ENCODE data around the gene TRIM17.

The TRIM17 gene

DNA sequence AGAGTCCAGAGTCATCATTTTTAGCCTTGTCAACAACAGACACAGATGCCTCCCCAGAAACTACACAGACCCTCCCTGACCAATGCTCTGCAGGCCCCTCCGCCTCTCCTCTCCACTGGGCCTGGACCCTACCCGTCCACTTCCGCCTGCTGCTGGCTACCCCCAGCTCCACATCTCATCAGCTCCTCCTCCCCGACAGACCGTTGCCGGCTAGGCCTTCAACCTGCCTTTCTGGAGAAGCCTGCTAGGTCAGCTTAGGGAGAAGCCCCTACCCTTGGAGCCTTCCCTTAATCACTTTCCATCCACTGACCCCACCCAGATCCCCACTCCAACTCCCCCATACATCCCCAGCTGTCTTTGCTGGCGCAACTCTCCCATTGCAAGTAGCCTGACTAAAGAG lies 1.4 kb downstream of the TRIM17 start:
- DNase-seq, result no peak

- DNase-seq, result no peak
Observed at GRCh38 chr1:228414511-228415211, 2.0 kb downstream of the TRIM17 start.

DNA sequence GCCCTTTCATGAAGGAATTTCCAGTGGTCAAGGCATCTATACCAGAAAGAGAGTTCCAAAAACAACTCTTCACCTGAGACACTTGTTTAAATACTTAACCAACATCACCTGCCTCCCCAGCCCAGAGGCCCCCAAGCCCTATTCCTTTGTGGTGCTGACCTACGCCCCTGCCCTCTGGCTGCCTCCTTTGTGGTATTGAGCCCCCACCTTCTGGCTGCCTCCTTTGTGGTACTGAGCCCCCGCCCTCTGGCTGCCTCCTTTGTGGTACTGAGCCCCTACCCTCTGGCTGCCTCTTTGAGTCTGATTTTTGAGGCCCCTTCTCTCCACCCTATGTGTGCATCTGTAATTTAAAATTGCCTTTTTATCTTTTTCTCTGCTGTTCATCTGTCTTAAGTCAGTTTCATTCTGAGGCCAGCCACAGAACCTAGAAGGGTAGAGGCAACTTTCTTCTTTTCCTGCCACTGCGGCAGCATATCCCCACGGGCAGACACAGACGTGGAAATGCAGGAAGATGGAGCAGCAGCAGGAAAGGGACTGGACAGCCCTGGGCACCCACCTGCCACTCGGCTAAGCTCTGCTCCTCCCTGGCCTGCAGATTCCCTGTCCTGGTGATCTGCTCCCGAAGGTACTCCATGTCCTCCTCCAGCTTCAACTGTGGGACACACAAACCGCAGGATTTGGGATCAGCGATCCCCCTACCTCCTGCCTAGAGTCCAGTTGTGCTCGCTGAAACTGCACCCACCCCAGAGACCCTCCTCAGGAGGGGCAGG lies 3.2 kb downstream of the TRIM17 start:
- DNase-seq, result no peak

- no peak for DNase-seq
Observed at GRCh38 chr1:228411548-228412430, 4.9 kb downstream of the TRIM17 start.

- no peak for DNase-seq
Observed at GRCh38 chr1:228411121-228411520, 5.5 kb downstream of the TRIM17 start.

DNA sequence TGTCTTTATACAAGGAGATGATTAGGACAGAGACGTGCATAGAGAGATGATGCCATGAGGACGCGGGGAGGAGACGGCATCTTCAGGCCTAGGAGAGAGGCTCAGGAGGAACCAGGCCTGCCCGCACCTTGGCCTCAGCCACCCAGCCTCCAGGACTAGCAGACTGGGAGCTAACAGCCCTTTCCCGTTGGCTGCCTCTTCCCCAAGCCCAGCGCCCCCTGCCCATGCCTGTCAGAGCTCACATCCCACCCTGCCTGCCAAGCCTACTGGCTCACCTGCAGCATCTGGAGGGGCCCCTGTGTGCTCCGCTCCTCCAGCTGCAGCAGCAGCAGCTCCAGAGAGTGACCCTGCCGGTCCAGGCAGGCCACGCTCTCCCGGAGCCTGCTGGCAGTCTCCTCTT lies 6.0 kb downstream of the TRIM17 start:
- DNase-seq, result no peak

GRCh38 chr1:228410015-228410414 lies 6.6 kb downstream of the TRIM17 start:
- DNase-seq, result no peak

DNA sequence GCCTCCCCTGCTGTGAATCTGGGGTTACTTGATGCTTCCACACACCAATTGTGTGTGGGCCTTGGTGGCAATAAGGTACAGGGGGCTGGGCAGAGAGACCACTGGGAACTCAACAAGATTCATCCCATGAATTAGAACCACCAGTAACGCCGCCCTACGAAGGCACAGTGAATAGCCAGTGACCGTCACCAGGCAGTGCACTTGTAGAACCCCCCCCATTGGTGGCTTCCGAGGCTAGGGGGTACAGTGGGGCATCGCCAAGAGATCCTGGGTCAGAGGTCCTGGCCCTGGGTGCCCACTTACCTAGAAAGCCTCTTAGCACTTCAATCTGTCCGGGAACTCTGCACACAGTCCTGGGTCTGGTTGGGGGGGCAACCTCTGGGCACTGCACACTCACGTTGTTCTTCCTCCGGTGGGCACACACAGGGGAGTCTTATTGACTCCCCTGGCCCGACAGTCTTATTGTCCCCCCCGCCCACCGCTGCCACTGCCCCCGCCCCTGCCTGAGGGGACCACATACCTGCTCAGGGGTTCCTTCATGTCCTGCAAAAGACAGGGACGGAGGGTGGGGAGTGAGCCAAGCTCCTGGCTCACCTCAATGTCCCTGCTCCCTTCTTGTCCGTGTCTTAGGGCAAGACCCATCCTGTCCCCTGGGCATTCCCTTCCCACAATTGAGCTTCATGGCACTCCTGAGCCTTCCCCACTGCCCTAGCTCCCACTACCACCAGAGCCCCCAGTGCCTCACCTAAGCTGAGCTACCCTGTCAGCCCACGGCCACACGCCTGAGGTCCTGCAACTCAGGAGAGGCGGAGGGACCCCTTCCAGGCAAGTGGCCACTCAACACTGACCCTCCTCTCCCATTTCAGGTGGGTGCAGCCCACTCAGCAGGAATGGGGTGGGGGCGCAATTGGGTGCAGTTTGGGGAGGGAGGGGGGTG lies 7.5 kb downstream of the TRIM17 start:
- DNase-seq, result no peak

DNA sequence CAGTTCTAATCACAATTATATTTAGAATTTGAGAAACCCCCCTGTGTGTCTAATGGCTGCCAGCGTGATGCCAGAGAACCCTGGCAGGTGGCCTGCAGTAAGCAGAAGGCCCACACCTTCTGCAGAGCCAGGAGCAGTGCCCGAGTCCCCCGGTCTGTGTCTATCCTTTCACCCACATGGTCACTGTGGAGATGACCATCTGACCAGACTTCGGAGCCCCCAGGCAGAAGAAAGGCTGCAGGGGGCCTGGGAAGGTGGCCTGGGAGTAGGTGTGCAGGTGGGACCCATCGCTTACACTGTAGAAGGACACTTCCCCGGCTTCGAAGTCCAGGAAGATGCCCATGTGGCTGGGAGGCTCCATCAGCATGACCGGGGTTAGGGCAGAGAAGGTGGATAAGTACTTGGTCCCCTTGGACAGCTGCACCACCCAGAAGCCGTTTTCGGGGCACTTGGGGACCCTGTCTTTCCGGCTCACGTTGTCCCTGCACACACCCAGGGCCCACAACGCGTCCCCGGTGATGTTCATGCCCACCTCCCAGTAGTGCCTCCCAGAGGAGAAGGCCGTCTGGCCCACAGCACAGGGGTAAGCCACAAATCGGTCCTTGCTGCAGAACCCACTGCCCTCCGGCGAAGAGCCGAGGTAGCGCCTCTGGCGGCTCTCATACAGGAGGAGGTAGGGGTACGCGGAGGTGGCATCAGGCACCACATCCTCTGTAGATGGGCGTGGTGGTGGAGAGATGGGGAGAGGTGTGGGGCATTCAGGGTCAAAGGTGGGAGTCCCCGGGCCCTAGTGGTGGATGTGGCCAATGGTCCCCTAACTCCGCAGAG lies 8.4 kb downstream of the TRIM17 start:
- no peak for DNase-seq

DNA sequence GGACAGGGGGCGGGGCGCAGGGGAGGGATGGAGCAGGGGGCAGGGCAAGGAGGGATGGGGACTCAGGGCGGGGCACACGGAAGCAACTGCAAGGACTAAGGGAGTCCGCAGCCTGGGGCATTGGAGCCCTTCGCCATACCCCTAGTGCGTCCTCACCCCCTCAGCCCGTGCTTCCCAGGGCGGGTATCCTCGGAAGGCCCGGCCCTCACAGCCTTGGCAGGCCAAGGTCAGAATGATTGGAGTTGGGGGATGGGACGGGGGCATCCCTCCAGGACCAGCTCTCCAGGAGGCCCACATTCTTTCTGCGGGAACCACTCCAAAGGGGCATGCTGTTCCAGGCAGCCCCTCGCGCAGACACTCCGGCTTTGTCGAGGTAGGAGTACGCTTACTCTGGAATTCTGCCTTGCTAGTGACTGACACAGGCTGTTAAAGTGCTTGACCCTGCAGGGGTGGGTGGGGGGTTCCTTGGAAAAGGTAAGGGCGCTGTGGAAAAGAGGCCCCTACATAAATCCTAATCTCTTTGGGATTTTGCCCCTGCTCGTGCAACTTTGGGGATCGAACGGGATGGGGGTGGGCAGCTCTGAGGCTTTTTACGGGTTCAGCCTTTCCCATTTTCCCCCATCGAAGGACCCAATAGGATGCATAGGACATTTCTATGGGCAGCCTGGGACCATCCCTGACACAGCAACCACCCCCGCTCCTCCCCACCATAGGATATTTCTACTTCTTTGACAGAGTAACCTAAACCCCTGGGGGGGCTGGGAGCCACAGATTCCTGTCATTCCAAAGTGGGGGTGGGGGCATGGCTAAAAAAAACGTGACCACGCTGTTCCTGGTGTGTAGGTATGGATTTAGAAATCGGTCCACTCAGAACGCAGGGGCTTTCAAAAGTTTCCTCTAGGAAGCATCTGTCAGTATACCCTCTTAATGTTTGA lies 9.3 kb downstream of the TRIM17 start:
- DNase-seq, result no peak

GRCh38 chr1:228405979-228406228 lies 10.8 kb downstream of the TRIM17 start:
- DNase-seq, result no peak

GRCh38 chr1:228405200-228405978 lies 11.3 kb downstream of the TRIM17 start:
- no peak for DNase-seq

DNA sequence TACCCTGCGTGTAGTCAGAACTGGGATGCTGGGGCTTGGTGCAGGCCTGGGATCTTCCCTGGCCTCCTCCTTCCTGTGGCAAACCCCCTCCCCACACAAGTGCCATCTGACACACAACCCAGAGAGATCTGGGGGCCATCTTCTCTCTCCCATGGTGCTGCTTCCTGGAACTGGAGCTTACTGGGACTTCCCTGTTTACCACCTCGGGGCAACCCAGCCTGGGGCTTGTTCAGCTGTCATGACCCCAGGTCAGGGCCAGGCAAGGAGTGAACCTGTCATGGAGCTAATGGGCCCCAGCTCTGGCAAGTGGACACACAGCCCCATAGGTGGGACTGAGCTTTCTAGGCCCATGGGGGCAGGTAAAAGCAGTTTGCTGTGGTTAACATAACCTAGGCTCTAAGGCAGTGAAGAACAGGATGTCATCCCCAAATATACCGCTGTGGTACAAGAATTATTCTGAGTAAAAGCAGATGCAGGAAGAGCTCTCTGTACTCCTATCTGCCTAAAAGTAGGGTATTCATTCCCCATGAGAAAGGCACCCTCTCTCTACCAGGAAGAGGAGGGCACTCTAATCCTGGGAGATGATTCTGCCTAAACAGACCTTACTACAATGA lies 12.4 kb downstream of the TRIM17 start:
- no peak for DNase-seq

DNA sequence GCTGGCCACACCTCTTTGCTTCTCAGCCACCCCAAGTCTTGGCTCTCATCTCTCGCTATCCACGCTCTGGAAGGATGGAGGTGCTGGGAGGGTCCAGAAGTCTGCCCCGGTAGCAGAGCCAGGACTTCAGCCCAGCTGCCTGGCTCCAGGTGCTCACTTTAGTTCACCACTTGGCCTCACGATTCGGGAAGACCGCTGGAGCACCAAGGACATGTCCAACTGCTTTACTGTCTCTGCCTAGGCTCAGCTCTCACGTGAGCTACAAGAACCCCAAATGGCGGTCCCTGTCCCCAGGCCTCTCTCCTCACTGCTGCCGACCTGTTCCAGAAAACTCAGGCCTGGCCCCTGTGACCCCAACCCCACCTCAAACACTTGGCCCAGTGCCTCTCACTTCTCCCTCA lies 13.4 kb downstream of the TRIM17 start:
- no peak for DNase-seq

GRCh38 chr1:228402641-228403025 lies 14.0 kb downstream of the TRIM17 start:
- DNase-seq, result no peak

- DNase-seq, result no peak
Observed at GRCh38 chr1:228401782-228402640, 14.7 kb downstream of the TRIM17 start.

GRCh38 chr1:228400692-228401454 lies 15.8 kb downstream of the TRIM17 start:
- DNase-seq, result no peak

DNA sequence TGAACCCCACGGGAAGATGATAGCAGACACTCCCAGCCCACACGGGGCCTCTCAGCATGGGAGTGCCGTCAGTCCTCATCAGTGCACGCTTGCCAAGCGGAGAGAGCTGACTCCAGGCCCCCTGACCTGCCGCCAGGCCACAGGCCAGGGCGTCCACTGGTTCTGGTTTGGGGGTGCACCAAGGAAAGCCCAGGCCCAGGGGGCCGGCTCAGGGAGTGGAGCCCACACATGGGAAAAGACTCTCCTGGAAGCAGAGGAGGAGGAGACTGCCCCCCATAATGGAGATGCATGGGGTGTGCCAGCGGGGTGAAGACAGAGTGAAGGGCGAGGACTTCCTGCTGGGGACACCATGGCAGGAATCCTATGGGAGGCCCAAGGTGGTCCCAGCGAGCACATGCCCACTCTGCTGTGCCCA lies 16.4 kb downstream of the TRIM17 start:
- DNase-seq, result no peak
